CD4-positive, alpha-beta T cell (primary cell): ENCODE data around the gene SGTA. TPM values are rescaled to one million over a fixed set of nuclear protein-coding genes. Genes with fewer than 3 reads are reported as not detected.

Experiments
- ATAC-seq: fragments of 200-7000 bp; cut with Tn5 transposase; one replicate; pipeline ENCODE4 v1.10.0; 2022; ENCODE audit warnings: mild to moderate bottlenecking; ENCODE audit not compliant: poor library complexity
- CTCF ChIA-PET: fragments of 350-600 bp; sonication (Branson Sonifier 250); formaldehyde crosslinking; loops from one replicate; lab custom pipeline; 2021; ENCODE audit warnings: antibody characterized with exemption, inconsistent platforms; lab: Charles Lee
- POLR2A ChIA-PET: fragments of 350-600 bp; sonication (Branson Sonifier 250); formaldehyde crosslinking; loops from one replicate; lab custom pipeline; 2021; ENCODE audit warnings: antibody characterized with exemption, inconsistent platforms; lab: Charles Lee
- DNase-seq, 14 experiments: peaks; one replicate each; pipeline ENCODE4 v3.0.0-alpha.2; 2013 to 2020; ENCODE audit warnings: mixed read lengths in 2 of 14
- H3K27ac ChIP-seq, 2 donors: one replicate each; pipeline versions ENCODE4 v1.5.1 to v1.7.0; 2013; ENCODE audit warnings: low read length in 2 of 2, low read depth in 1 of 2, mild to moderate bottlenecking in 1 of 2
- H3K27me3 ChIP-seq, 2 experiments: 1 replicate in 1 of 2; 2 replicates in 1 of 2; pipeline versions ENCODE4 v1.6.1 to v1.7.0; 2013; ENCODE audit warnings: low read length in 2 of 2, control low read depth in 1 of 2, mild to moderate bottlenecking in 1 of 2, moderate library complexity in 1 of 2; ENCODE audit not compliant: insufficient read depth in 2 of 2, control insufficient read depth in 1 of 2
- H3K36me3 ChIP-seq: one replicate; pipeline ENCODE4 v1.6.1; 2013; ENCODE audit warnings: low read length, control low read depth; ENCODE audit not compliant: insufficient read depth
- H3K4me1 ChIP-seq: one replicate; pipeline ENCODE4 v1.6.1; 2013; ENCODE audit warnings: low read length, control low read depth; ENCODE audit not compliant: insufficient read depth
- H3K4me3 ChIP-seq: one replicate; pipeline ENCODE4 v1.5.1; 2013; ENCODE audit warnings: mild to moderate bottlenecking, low read length, moderate library complexity
- H3K9me3 ChIP-seq, 2 experiments: 1 replicate in 1 of 2; 2 replicates in 1 of 2; pipeline versions ENCODE4 v1.6.1 to v1.7.0; 2013; ENCODE audit warnings: low read length in 2 of 2, mild to moderate bottlenecking in 2 of 2, control low read depth in 1 of 2, moderate library complexity in 1 of 2; ENCODE audit not compliant: control insufficient read depth in 1 of 2, insufficient read depth in 1 of 2
- H3K27ac Mint-ChIP-seq: one replicate; pipeline ENCODE4 v1.8.0; 2020; ENCODE audit warnings: mixed read lengths
- H3K27me3 Mint-ChIP-seq: one replicate; pipeline ENCODE4 v1.8.0; 2021; ENCODE audit warnings: mixed read lengths
- H3K36me3 Mint-ChIP-seq: one replicate; pipeline ENCODE4 v1.8.0; 2021; ENCODE audit warnings: low read depth, mixed read lengths
- H3K4me1 Mint-ChIP-seq: one replicate; pipeline ENCODE4 v1.8.0; 2021; ENCODE audit warnings: low read depth, mixed read lengths
- H3K4me3 Mint-ChIP-seq: one replicate; pipeline ENCODE4 v1.8.0; 2020; ENCODE audit warnings: mild to moderate bottlenecking, mixed read lengths
- H3K9me3 Mint-ChIP-seq: one replicate; pipeline ENCODE4 v1.8.0; 2020; ENCODE audit warnings: mixed read lengths
- intact Hi-C, 2 experiments: fragments of 100-400 bp; cut with DNase I in 1 of 2; cut with micrococcal nuclease in 1 of 2; formaldehyde crosslinking; loops; one replicate each; pipeline versions ENCODE4 v1.15.1 to v1.9.0; 2023 to 2025; cut with DNase I, micrococcal nuclease
- total RNA-seq, 174 experiments: library from RNA in 2 of 174; stranded (reverse) in 2 of 174; gene quantifications; one replicate each; pipeline ENCODE4 v1.2.3 and lab custom pipeline; 2021 to 2026
- TF ChIP-seq, protein P1 (sequence below): fragments of 200-600 bp; IDR thresholded peaks from one replicate; pipeline ENCODE4 v1.8.0; 2022; ENCODE audit warnings: antibody characterized with exemption, mild to moderate bottlenecking

Gene SGTA
- total RNA-seq, 2 experiments from 2014 or later = 28.3 to 29.7 TPM

GRCh38 chr19:2723345-2723715 lies 59.7 kb downstream of the SGTA start:
- Histone ChIP-seq H3K27ac (no peak overlapping the region), H3K4me1 (peaks cover 19% of the 10 kb centered on the region), H3K36me3 (no peaks in the 10 kb centered on the region), H3K9me3 (peaks cover 0 to 30% of the 10 kb centered on the region in 2 experiments), H3K27me3 (peaks cover 46 to 51% of the 10 kb centered on the region in 2 experiments), H3K4me3 (no peak overlapping the region)
- TF ChIP-seq, protein P1, sequence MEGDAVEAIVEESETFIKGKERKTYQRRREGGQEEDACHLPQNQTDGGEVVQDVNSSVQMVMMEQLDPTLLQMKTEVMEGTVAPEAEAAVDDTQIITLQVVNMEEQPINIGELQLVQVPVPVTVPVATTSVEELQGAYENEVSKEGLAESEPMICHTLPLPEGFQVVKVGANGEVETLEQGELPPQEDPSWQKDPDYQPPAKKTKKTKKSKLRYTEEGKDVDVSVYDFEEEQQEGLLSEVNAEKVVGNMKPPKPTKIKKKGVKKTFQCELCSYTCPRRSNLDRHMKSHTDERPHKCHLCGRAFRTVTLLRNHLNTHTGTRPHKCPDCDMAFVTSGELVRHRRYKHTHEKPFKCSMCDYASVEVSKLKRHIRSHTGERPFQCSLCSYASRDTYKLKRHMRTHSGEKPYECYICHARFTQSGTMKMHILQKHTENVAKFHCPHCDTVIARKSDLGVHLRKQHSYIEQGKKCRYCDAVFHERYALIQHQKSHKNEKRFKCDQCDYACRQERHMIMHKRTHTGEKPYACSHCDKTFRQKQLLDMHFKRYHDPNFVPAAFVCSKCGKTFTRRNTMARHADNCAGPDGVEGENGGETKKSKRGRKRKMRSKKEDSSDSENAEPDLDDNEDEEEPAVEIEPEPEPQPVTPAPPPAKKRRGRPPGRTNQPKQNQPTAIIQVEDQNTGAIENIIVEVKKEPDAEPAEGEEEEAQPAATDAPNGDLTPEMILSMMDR = no peak
- ATAC-seq = no peak
- ChIA-PET POLR2A (no interaction called here), CTCF (no interaction called here)
- Mint-ChIP-seq H3K36me3 (no peaks in the 10 kb centered on the region), H3K4me3 (no peak overlapping the region), H3K4me1 (peaks cover 5% of the 10 kb centered on the region), H3K27ac (no peak overlapping the region), H3K9me3 (no peaks in the 10 kb centered on the region), H3K27me3 (peaks cover 37% of the 10 kb centered on the region)
- intact Hi-C loops = no loop called here
- no peak for DNase-seq

DNA sequence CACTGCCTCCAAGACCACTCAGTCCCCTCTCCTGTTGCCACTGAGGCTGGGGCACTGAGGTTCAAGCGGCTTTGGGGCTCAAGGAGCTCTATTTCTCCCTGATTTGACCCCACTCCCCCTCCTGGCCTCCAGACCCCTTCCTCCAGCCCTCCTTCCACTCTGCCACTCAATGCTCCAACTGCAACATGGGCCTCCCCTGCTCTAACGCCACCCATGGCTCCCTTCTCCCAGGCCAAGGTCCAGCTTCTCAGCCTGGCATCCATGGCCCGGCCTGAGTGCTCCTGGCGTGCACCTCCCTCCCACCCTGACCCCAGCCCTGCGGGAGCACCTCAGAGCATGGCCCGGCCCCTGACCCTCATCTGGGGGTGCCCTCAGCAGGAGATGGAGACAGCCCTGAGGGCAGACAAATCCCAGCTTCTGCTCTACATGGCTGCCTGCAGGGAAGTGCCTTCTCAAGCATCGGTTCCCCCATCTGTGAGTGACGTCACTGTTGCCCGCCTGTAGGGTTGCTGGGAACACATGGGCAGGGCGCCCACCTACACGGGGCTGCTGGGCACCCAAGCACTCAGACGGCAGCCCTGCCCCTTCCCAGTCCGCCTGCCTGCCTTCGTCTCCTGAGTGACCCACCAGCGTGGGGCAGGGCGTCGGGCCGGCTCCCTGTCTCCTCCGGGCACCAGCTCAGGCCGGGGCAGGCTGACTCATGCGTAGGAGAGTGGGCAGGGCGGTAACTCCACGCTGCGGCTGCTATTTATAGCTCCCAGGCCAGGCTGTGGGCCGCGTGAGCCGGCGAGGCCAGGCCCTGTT lies 60.3 kb downstream of the SGTA start:
- H3K36me3 Mint-ChIP-seq = no peaks in the 10 kb centered on the region
- H3K27ac Mint-ChIP-seq = no peak overlapping the region
- peaks cover 19% of the 10 kb centered on the region for H3K4me1 ChIP-seq
- peaks cover 5% of the 10 kb centered on the region for H3K4me1 Mint-ChIP-seq
- peaks cover 0 to 32% of the 10 kb centered on the region in 2 experiments for H3K9me3 ChIP-seq
- H3K4me3 ChIP-seq = no peak overlapping the region
- ChIA-PET POLR2A (no interaction called here), CTCF (no interaction called here)
- H3K4me3 Mint-ChIP-seq = no peak overlapping the region
- ATAC-seq (no peak), DNase-seq (peak in 1 of 14 experiments; percentile 31)
- H3K9me3 Mint-ChIP-seq = no peaks in the 10 kb centered on the region
- no peak overlapping the region for H3K27ac ChIP-seq
- intact Hi-C loops = no loop called here
- peaks cover 46 to 51% of the 10 kb centered on the region in 2 experiments for H3K27me3 ChIP-seq
- no peaks in the 10 kb centered on the region for H3K36me3 ChIP-seq
- TF ChIP-seq, protein P1 = no peak
- H3K27me3 Mint-ChIP-seq = peaks cover 37% of the 10 kb centered on the region

DNA sequence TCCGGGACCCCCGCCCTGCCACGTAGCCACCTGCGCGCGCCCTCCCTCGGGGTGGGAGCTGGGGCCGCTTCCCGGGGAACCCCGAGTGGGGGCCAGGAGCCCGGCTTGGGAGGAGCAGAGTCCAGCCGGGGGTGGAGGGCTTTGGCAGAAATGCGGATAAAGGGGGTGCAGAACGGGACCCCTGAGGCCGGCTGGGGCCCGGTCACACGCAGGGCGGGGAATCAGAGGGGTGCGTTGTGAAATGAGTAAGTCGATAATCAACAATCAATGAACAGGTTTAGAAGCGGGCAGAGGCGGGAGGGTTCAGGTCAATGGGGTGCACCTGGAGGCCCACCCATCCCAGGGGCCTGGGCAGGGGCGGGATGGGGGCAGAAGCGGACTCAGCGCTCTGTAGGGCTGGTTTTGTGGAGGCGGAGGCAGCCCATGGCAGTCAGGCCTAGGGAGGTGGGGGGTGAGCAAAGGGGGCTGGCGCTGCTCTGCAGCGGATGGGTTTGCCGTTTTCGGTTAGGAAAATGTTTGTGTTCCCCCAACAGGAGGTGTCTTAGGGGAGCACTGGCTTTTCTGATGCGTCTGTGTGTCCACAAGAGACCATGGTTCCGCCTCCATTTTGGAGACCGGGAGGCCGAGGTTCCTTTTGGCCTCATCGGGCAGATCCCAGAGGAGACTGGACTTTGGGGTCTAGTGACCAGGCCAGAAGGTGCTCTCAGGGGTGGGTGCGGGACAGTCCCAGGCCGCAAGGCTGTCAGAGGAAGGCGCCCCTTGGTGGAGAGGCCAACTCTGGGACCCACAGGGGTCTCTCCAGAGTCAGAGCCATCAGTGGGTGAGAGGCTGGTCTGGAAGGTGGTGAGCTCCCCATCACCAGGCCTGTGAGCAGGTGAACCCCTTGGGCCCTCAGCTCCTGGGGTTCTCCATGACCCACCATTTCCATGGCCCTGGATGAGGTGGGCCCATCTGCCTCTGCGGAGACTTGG lies 61.2 kb downstream of the SGTA start:
- peak overlapping the region; percentile 11 for H3K4me3 Mint-ChIP-seq
- TF ChIP-seq, protein P1 = no peak
- peaks cover 5% of the 10 kb centered on the region for H3K4me1 Mint-ChIP-seq
- H3K4me3 ChIP-seq = no peak overlapping the region
- H3K27ac ChIP-seq = no peak overlapping the region
- no peaks in the 10 kb centered on the region for H3K36me3 ChIP-seq
- intact Hi-C loops = no loop called here
- peaks cover 0 to 33% of the 10 kb centered on the region in 2 experiments for H3K9me3 ChIP-seq
- DNase-seq (no peak), ATAC-seq (no peak)
- ChIA-PET POLR2A (no interaction called here), CTCF (no interaction called here)
- H3K27me3 Mint-ChIP-seq = peaks cover 37% of the 10 kb centered on the region
- H3K4me1 ChIP-seq = peaks cover 16% of the 10 kb centered on the region
- no peak overlapping the region for H3K27ac Mint-ChIP-seq
- peaks cover 44 to 47% of the 10 kb centered on the region in 2 experiments for H3K27me3 ChIP-seq
- no peaks in the 10 kb centered on the region for H3K9me3 Mint-ChIP-seq
- no peaks in the 10 kb centered on the region for H3K36me3 Mint-ChIP-seq
